T-helper 2 cell treated with Interferon-gamma antibody and Interleukin-4, amounts not matched to agents 100 ng/mL and 5 ng/mL, for 36 hours (primary cell): Measurements from ENCODE around the gene CPNE2. TPM values are rescaled to one million over a fixed set of nuclear protein-coding genes. Genes with fewer than 3 reads are reported as not detected.

Source experiments
- intact Hi-C: fragments of 100-400 bp; cut with micrococcal nuclease; formaldehyde crosslinking; loops from one replicate; pipeline ENCODE4 v1.15.1; 2023
- total RNA-seq: library from RNA; stranded (reverse); gene quantifications from 2 replicates; pipeline ENCODE4 v1.2.3, GENCODE V29; 2022

Gene CPNE2
- total RNA-seq, 1 donor from 2014 or later = 3.9 TPM

GRCh38 chr16:57141822-57142631 is 49.6 kb downstream of the CPNE2 start:
- intact Hi-C loops = no loop called here

- intact Hi-C loops = no loop called here
Measured at GRCh38 chr16:57143149-57143921, 51.0 kb downstream of the CPNE2 start.

- intact Hi-C loops = no loop called here
Measured at GRCh38 chr16:57144027-57144426, 51.6 kb downstream of the CPNE2 start.

GRCh38 chr16:57145046-57146021 is 53.0 kb downstream of the CPNE2 start:
- intact Hi-C loops = no loop called here

GRCh38 chr16:57146040-57146647 is 53.8 kb downstream of the CPNE2 start:
- intact Hi-C loops = no loop called here

GRCh38 chr16:57146735-57147134 is 54.4 kb downstream of the CPNE2 start:
- intact Hi-C loops = no loop called here

GRCh38 chr16:57147381-57148221 is 55.2 kb downstream of the CPNE2 start:
- intact Hi-C loops = no loop called here

GRCh38 chr16:57148481-57148880 is 56.1 kb downstream of the CPNE2 start:
- intact Hi-C loops = no loop called here

- intact Hi-C loops = no loop called here
Measured at GRCh38 chr16:57149391-57149790, 57.0 kb downstream of the CPNE2 start.

GRCh38 chr16:57150682-57151330 is 58.4 kb downstream of the CPNE2 start:
- intact Hi-C loops = no loop called here

GRCh38 chr16:57151369-57151768 is 59.0 kb downstream of the CPNE2 start:
- intact Hi-C loops = no loop called here

GRCh38 chr16:57152096-57153093 is 60.0 kb downstream of the CPNE2 start:
- intact Hi-C loops = no loop called here

GRCh38 chr16:57153841-57154240 is 61.5 kb downstream of the CPNE2 start:
- intact Hi-C loops = no loop called here

GRCh38 chr16:57155702-57156350 is 63.4 kb downstream of the CPNE2 start:
- intact Hi-C loops = no loop called here

- intact Hi-C loops = no loop called here
Measured at GRCh38 chr16:57156351-57156703, 63.9 kb downstream of the CPNE2 start.

GRCh38 chr16:57157533-57157932 is 65.2 kb downstream of the CPNE2 start:
- intact Hi-C loops = no loop called here

GRCh38 chr16:57159447-57159846 is 67.1 kb downstream of the CPNE2 start:
- intact Hi-C loops = no loop called here

GRCh38 chr16:57163842-57164241 is 71.5 kb downstream of the CPNE2 start:
- intact Hi-C loops = no loop called here
